Upper lobe of right lung (tissue), 1 donor: ENCODE measurements around the gene TRIM9. TPM values are rescaled to one million over a fixed set of nuclear protein-coding genes. Genes with fewer than 3 reads are reported as not detected.
"Not testable (repeated sequence)": the region's sequence is repeated elsewhere in the genome, so short reads cannot be mapped to it uniquely, and the experiment has no call there.

ENCODE experiments used
- ATAC-seq: fragments of 200-7000 bp; cut with Tn5 transposase; one replicate; pipeline ENCODE4 v1.9.1; 2020; ENCODE audit warnings: mild to moderate bottlenecking, moderate library complexity
- DNase-seq: peaks from one replicate; pipeline ENCODE4 v3.0.0-alpha.2; 2020
- H3K27ac ChIP-seq: fragments of 200-600 bp; one replicate; pipeline ENCODE4 v1.8.0; 2022
- H3K27me3 ChIP-seq: fragments of 200-600 bp; one replicate; pipeline ENCODE4 v1.8.0; 2022; ENCODE audit warnings: mild to moderate bottlenecking
- H3K36me3 ChIP-seq: fragments of 200-600 bp; one replicate; pipeline ENCODE4 v1.8.0; 2022
- H3K4me1 ChIP-seq: fragments of 200-600 bp; one replicate; pipeline ENCODE4 v1.8.0; 2022
- H3K4me3 ChIP-seq: fragments of 200-600 bp; one replicate; pipeline ENCODE4 v1.8.0; 2022; ENCODE audit warnings: mild to moderate bottlenecking
- H3K9me3 ChIP-seq: fragments of 200-600 bp; one replicate; pipeline ENCODE4 v1.8.0; 2022
- CTCF ChIP-seq: fragments of 200-600 bp; IDR thresholded peaks from one replicate; pipeline ENCODE4 v1.8.0; 2022; ENCODE audit warnings: antibody characterized with exemption
- intact Hi-C: fragments of 100-400 bp; cut with DNase I; formaldehyde crosslinking; loops from one replicate; pipeline ENCODE4 v1.11.0; 2022
- total RNA-seq: library from RNA; stranded (reverse); fragmentation: NEBNext Ultra II Directional; extraction: Animal tissue kit (Norgen Biotek cat#: 25700); gene quantifications from one replicate; pipeline ENCODE4 v1.2.1, GENCODE V29; 2021
- donor health status: DM: no; HTN: yes; CAD: no; lungs with severe emphysema.

Gene TRIM9
- total RNA-seq, 1 donor from 2014 or later: 0.32 TPM

DNA sequence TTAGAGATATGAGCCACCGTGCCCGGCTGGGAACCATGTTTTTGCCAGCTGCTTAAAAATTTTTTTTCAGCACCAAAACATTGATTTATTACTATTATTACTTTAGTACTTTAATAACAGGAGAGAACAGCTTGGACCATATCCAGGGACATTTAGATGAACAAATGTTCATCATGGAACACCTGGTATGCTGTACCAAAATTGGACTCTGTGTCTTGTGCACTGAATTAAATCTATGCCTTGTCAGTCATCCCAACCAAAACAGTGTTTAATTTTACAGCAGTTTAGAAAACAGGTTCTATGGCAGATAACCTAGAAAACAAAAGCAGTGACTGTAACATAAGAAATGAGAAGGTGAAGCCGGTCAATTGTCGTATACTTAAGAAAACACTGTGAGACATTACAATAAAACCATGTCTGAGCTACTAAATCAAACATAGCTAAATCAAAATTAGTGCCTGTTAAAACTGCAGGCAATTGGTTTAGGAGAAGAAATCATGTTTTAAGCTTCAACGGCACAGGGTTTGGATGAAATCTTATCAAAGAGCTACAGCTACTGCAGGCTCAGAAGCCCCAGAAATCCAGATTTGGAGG lies 92.4 kb downstream of the TRIM9 start:
- Histone ChIP-seq H3K27me3 (no peaks in the 10 kb centered on the region), H3K36me3 (no peaks in the 10 kb centered on the region), H3K4me3 (no peak overlapping the region), H3K27ac (no peak overlapping the region), H3K9me3 (no peaks in the 10 kb centered on the region), H3K4me1 (peaks cover 13% of the 10 kb centered on the region)
- intact Hi-C loops: no loop called here
- DNase-seq (no peak), ATAC-seq (no peak)
- TF ChIP-seq CTCF: no peak

GRCh38 chr14:51000566-51000965 lies 94.3 kb downstream of the TRIM9 start:
- ATAC-seq (no peak), DNase-seq (no peak)
- H3K4me3 ChIP-seq: no peak overlapping the region
- H3K27ac ChIP-seq: no peak overlapping the region
- no peak for TF ChIP-seq CTCF
- H3K4me1 ChIP-seq: peaks cover 2% of the 10 kb centered on the region
- H3K9me3 ChIP-seq: no peaks in the 10 kb centered on the region
- no peaks in the 10 kb centered on the region for H3K27me3 ChIP-seq
- intact Hi-C loops: no loop called here
- no peaks in the 10 kb centered on the region for H3K36me3 ChIP-seq

- Histone ChIP-seq H3K4me1 (no peaks in the 10 kb centered on the region), H3K4me3 (no peak overlapping the region), H3K36me3 (no peaks in the 10 kb centered on the region), H3K27ac (no peak overlapping the region), H3K27me3 (no peaks in the 10 kb centered on the region), H3K9me3 (no peaks in the 10 kb centered on the region)
- intact Hi-C loops: no loop called here
- ATAC-seq (no peak), DNase-seq (no peak)
- no peak for TF ChIP-seq CTCF
These were observed 95.2 kb downstream of the TRIM9 start for GRCh38 chr14:50999726-51000125.

DNA sequence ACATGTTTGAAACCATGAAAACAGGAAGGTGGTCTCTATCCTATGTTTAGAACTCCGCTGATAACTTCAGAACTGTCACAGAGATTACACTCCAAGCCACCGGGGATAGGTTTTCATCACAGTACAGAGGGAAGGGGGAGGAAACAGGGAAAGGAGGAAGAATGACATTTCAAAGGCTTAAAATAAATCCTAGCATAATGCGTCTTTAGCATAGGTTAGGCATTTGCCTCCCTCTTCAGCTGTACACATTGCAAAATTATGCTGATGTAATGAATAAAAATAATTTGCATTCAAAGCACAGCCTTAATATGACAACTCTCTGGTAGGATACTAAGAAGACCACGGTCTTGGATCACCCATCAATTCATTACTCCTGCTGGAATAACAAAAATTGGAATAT lies 96.3 kb downstream of the TRIM9 start:
- Histone ChIP-seq H3K36me3 (no peaks in the 10 kb centered on the region), H3K9me3 (no peaks in the 10 kb centered on the region), H3K4me3 (no peak overlapping the region), H3K27me3 (no peaks in the 10 kb centered on the region), H3K27ac (no peak overlapping the region), H3K4me1 (no peaks in the 10 kb centered on the region)
- DNase-seq: no peak
- no peak for ATAC-seq
- TF ChIP-seq CTCF: no peak
- intact Hi-C loops: no loop called here

DNA sequence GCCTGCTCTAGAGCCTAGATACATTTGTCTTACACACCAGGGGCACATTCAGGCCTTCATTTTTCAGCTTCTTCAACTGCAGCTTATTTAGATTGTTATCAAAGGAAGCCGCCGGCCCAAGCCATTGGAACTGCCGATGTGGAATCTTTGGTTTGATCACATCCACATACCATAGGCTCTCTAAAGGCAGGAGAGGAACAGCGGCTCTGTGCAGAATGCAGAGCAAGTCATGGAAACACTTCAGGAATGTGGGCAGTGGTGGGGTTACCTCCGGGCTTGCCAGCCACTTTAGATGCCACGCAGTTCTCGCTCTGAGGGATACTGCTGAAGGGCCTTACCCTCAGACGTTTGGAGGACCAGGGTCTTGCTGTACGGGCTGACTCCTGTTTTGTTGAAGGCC lies 97.2 kb downstream of the TRIM9 start:
- intact Hi-C loops: no loop called here
- DNase-seq: no peak

GRCh38 chr14:50994158-50994557 lies 100.7 kb downstream of the TRIM9 start:
- H3K4me1 ChIP-seq, intact Hi-C loops: not testable (repeated sequence)

More for the DNA sequence above, 97.2 kb downstream of the TRIM9 start:
- H3K36me3 ChIP-seq: no peaks in the 10 kb centered on the region
- TF ChIP-seq CTCF: no peak
- H3K9me3 ChIP-seq: no peaks in the 10 kb centered on the region
- no peak overlapping the region for H3K4me3 ChIP-seq
- H3K27ac ChIP-seq: no peak overlapping the region
- H3K4me1 ChIP-seq: no peaks in the 10 kb centered on the region
- peak; percentile 89 for ATAC-seq
- H3K27me3 ChIP-seq: no peaks in the 10 kb centered on the region

More at GRCh38 chr14:50994158-50994557, 100.7 kb downstream of the TRIM9 start:
- H3K4me3 ChIP-seq, DNase-seq, H3K36me3 ChIP-seq, H3K9me3 ChIP-seq, ATAC-seq, H3K27ac ChIP-seq, H3K27me3 ChIP-seq: not testable (repeated sequence)
